Measurements from ENCODE around the gene CCDC3. TPM values are rescaled to one million over a fixed set of nuclear protein-coding genes. Genes with fewer than 3 reads are reported as not detected.

The CCDC3 gene
- total and polyA plus RNA-seq, 8 donors: 0.60 to 4.7 (median 2.2) TPM

DNA sequence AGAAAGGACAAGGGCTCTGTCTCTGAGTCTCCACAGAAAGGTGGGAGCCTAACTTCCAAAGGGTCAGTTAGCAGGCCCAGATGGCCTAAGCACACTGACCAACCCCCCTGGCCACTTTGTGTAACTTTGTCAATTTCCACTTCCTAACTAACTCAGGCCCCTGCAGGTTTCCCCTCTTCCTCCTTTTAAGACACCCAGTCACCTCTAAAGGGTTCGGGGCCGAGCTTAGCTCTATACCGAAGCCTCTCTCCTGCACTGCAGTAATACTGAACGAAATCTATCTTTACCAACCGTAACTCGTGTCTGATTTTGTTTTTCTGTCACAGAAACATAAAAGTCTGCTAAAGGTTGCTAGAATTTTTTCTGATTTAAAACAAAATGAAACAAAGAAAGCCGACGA, 44.4 kb downstream of the CCDC3 start:
- Histone ChIP-seq H3K4me1 (peaks cover 0 to 5% (median 0%) of the 10 kb centered on the region in 3 donors), H3K27me3 (no peaks in the 10 kb centered on the region), H3K9me3 (no peaks in the 10 kb centered on the region), H3K27ac (no peak overlapping the region), H3K4me3 (no peak overlapping the region), H3K36me3 (no peaks in the 10 kb centered on the region)
- TF ChIP-seq, protein P1, sequence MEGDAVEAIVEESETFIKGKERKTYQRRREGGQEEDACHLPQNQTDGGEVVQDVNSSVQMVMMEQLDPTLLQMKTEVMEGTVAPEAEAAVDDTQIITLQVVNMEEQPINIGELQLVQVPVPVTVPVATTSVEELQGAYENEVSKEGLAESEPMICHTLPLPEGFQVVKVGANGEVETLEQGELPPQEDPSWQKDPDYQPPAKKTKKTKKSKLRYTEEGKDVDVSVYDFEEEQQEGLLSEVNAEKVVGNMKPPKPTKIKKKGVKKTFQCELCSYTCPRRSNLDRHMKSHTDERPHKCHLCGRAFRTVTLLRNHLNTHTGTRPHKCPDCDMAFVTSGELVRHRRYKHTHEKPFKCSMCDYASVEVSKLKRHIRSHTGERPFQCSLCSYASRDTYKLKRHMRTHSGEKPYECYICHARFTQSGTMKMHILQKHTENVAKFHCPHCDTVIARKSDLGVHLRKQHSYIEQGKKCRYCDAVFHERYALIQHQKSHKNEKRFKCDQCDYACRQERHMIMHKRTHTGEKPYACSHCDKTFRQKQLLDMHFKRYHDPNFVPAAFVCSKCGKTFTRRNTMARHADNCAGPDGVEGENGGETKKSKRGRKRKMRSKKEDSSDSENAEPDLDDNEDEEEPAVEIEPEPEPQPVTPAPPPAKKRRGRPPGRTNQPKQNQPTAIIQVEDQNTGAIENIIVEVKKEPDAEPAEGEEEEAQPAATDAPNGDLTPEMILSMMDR (IDR thresholded peaks at IDR 0.05): no peak
- no peak for DNase-seq
- WGBS, 2 donors: 83 to 87% methylated on average over 8 of the region's 8 CpGs
- intact Hi-C loops (cut with DNase I): no loop called here
- no peak for FAIRE-seq
- ATAC-seq: no peak

DNA sequence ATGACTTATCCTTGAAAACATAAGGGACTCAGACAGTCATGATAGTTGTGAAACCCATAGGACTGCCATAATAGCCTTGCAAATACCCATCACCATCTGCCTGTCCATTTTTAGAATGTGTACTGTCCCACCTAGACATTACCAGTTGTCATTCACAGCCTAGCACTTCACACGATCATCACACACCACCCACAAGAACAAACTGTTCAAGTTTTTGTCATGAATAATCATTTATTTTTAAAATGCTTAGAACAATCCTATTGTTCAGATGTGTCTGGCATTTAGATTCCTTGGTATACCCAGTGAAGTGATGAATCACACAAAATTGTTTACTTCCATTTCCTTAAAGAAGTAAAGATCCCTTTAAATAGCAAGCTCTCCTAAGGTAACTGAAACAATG, 46.6 kb downstream of the CCDC3 start:
- 0% methylated on average over 1 of the region's 1 CpG for WGBS, 2 donors
- Histone ChIP-seq H3K36me3 (no peaks in the 10 kb centered on the region), H3K4me3 (no peak overlapping the region), H3K27me3 (no peaks in the 10 kb centered on the region), H3K4me1 (no peaks in the 10 kb centered on the region), H3K9me3 (no peaks in the 10 kb centered on the region), H3K27ac (no peak overlapping the region)
- DNase-seq: no peak
- intact Hi-C loops (cut with DNase I): no loop called here
- FAIRE-seq: no peak
- ATAC-seq: no peak
- TF ChIP-seq, protein P1 (IDR thresholded peaks at IDR 0.05): no peak

DNA sequence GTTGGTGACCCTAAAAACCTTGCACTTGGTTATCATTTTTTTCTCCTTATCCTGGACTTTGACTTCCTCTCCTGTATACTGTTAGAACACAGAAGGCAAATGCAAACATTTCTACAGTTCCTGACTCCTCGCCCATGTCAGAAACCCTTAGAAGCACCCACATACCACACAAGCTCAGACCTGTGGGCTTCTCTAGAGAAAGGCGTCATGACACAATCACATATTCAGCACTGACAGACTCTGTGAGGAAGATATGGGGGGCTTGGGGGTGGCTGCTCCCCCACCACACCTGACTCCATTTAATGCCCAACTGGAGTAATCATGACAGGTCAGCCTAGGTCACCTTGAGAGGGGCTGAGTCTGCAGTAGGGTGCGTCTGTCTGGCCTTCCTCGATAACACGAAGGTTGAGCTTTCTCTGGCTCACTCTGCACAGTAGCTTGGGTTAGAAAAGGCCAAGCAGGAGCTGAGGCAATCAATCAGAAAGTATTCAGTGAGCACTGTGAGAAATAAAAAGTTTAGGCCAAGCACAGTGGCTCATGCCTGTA, 50.9 kb downstream of the CCDC3 start:
- H3K9me3 ChIP-seq: no peaks in the 10 kb centered on the region
- no peak for DNase-seq
- no peaks in the 10 kb centered on the region for H3K36me3 ChIP-seq
- WGBS, 2 donors: 84 to 85% methylated on average over 5 of the region's 5 CpGs
- TF ChIP-seq, protein P1 (IDR thresholded peaks at IDR 0.05): no peak
- intact Hi-C loops (cut with DNase I): no loop called here
- FAIRE-seq: no peak
- no peak overlapping the region for H3K27ac ChIP-seq
- no peaks in the 10 kb centered on the region for H3K27me3 ChIP-seq
- no peak overlapping the region for H3K4me3 ChIP-seq
- no peak for ATAC-seq
- H3K4me1 ChIP-seq: no peaks in the 10 kb centered on the region

DNA sequence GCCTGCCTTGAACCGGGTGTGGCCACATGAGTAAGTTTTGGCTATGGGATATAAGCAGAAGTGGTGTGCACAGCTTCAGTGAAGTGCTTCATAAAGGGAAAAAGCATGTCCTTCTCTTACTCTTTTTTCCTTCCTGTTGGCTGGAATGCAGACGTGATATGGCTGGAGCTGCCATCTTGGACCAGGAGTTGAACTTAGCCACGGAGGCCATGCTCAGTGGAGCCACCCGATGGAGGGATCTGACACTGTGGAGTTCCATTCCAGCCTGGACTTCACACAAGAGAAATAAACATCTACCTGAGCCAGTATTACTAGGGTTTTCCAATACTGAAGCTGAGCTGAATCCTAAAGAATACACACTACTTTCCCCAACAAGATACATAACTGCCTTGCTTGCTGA, 52.3 kb downstream of the CCDC3 start:
- no peaks in the 10 kb centered on the region for H3K36me3 ChIP-seq
- no peaks in the 10 kb centered on the region for H3K9me3 ChIP-seq
- intact Hi-C loops (cut with DNase I): no loop called here
- H3K27me3 ChIP-seq: no peaks in the 10 kb centered on the region
- no peak overlapping the region for H3K4me3 ChIP-seq
- ATAC-seq (no peak), FAIRE-seq (no peak), DNase-seq (no peak)
- TF ChIP-seq, protein P1 (IDR thresholded peaks at IDR 0.05): no peak
- H3K4me1 ChIP-seq: no peaks in the 10 kb centered on the region
- no peak overlapping the region for H3K27ac ChIP-seq
- WGBS, 2 donors: 71 to 78% methylated on average over 4 of the region's 4 CpGs

DNA sequence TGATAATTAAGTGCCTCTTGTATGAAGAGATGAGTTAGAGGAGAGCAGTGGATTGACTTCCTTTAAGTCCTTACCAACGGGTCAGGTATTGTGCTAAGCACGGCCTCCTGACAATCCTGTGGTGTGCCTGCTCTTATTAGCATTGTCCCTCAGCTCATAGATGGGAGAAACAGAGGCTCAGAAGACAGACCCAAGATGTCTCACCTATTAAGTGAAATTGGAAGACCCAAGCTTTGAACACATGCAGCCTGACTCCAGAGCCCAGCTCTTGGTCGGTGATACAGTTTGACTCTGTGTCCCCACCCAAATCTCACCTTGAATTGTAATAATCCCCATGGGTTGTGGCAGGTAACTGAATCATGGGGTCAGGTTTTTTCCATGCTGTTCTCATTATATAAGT, 53.8 kb downstream of the CCDC3 start:
- Histone ChIP-seq H3K4me1 (no peaks in the 10 kb centered on the region), H3K27me3 (no peaks in the 10 kb centered on the region), H3K27ac (no peak overlapping the region), H3K4me3 (no peak overlapping the region), H3K36me3 (no peaks in the 10 kb centered on the region), H3K9me3 (no peaks in the 10 kb centered on the region)
- FAIRE-seq (no peak), ATAC-seq (no peak), DNase-seq (no peak)
- intact Hi-C loops (cut with DNase I): no loop called here
- WGBS, 2 donors: 92 to 98% methylated on average over 3 of the region's 3 CpGs
- TF ChIP-seq, protein P1 (IDR thresholded peaks at IDR 0.05): no peak
